BLaER1 (cell line): ENCODE measurements around the gene TSPYL4.
A peak's percentile ranks its signal among the peaks of the same experiment; 100 is the strongest.

Source experiments
- H3K27ac ChIP-seq: shearing (Covaris generic); formaldehyde crosslinking; 2 replicates; pipeline ENCODE4 v1.8.1; 2022
- H3K27me3 ChIP-seq: shearing (Covaris generic); formaldehyde crosslinking; 2 replicates; pipeline ENCODE4 v1.8.1; 2022
- H3K36me3 ChIP-seq: shearing (Covaris generic); formaldehyde crosslinking; 2 replicates; pipeline ENCODE4 v1.8.1; 2022
- H3K4me1 ChIP-seq: shearing (Covaris generic); formaldehyde crosslinking; 2 replicates; pipeline ENCODE4 v1.8.1; 2022
- H3K4me2 ChIP-seq: shearing (Covaris generic); formaldehyde crosslinking; 2 replicates; pipeline ENCODE4 v1.8.1; 2022
- H3K4me3 ChIP-seq: shearing (Covaris generic); formaldehyde crosslinking; 2 replicates; pipeline ENCODE4 v1.8.1; 2022
- H3K9ac ChIP-seq: shearing (Covaris generic); formaldehyde crosslinking; 2 replicates; pipeline ENCODE4 v1.8.1; 2022
- H3K9me3 ChIP-seq: shearing (Covaris generic); formaldehyde crosslinking; 2 replicates; pipeline ENCODE4 v1.8.1; 2022
- H4K20me1 ChIP-seq: shearing (Covaris generic); formaldehyde crosslinking; 2 replicates; pipeline ENCODE4 v1.8.1; 2022
- Cebpa-rat ChIP-seq: shearing (Covaris generic); IDR thresholded peaks from 2 replicates; pipeline ENCODE4 v1.8.1; 2022

Gene TSPYL4

GRCh38 chr6:116253505-116254296 lies at the start of gene TSPYL4:
Gene TSPYL4, minus strand, starts transcription at chr6:116254075. Its CDS starts 67 bp downstream, at chr6:116254008.
- Histone ChIP-seq H3K9ac (peak within 1 kb of the TSS; percentile 88), H3K27ac (peak within 1 kb of the TSS; percentile 91), H3K4me2 (peak within 1 kb of the TSS; percentile 97), H4K20me1 (peaks cover 18% of the 10 kb centered on the region), H3K27me3 (no peaks in the 10 kb centered on the region), H3K9me3 (no peaks in the 10 kb centered on the region), H3K4me1 (peaks cover 59% of the 10 kb centered on the region), H3K4me3 (peak within 1 kb of the TSS; percentile 89), H3K36me3 (peaks cover 12% of the 10 kb centered on the region)
- no peak for TF ChIP-seq Cebpa-rat

GRCh38 chr6:116301104-116301503 lies 47.2 kb upstream of the TSPYL4 start:
- Histone ChIP-seq H3K4me2 (no peak overlapping the region), H3K36me3 (no peaks in the 10 kb centered on the region; the same call in 1 of the 2 replicates), H3K27ac (no peak overlapping the region), H3K4me3 (no peak overlapping the region), H3K4me1 (peaks cover 4% of the 10 kb centered on the region; the same call in 1 of the 2 replicates), H3K9me3 (peaks cover 14% of the 10 kb centered on the region), H3K27me3 (no peaks in the 10 kb centered on the region), H4K20me1 (no peaks in the 10 kb centered on the region), H3K9ac (no peak overlapping the region)
- TF ChIP-seq Cebpa-rat = no peak

- Histone ChIP-seq H3K4me3 (no peak overlapping the region), H3K9ac (no peak overlapping the region), H4K20me1 (no peaks in the 10 kb centered on the region), H3K27ac (no peak overlapping the region), H3K36me3 (no peaks in the 10 kb centered on the region; the same call in 1 of the 2 replicates), H3K4me1 (peaks cover 4% of the 10 kb centered on the region; the same call in 1 of the 2 replicates), H3K4me2 (no peak overlapping the region), H3K9me3 (peaks cover 14% of the 10 kb centered on the region), H3K27me3 (no peaks in the 10 kb centered on the region)
- no peak for TF ChIP-seq Cebpa-rat
Measured at GRCh38 chr6:116300566-116300965, 46.7 kb upstream of the TSPYL4 start.

GRCh38 chr6:116298973-116299372 lies 45.1 kb upstream of the TSPYL4 start:
- Histone ChIP-seq H3K27ac (no peak overlapping the region), H3K27me3 (no peaks in the 10 kb centered on the region), H4K20me1 (no peaks in the 10 kb centered on the region), H3K4me1 (no peaks in the 10 kb centered on the region; the same call in 1 of the 2 replicates), H3K4me3 (no peak overlapping the region), H3K4me2 (no peak overlapping the region), H3K36me3 (no peaks in the 10 kb centered on the region; the same call in 1 of the 2 replicates), H3K9ac (no peak overlapping the region), H3K9me3 (peaks cover 14% of the 10 kb centered on the region)
- no peak for TF ChIP-seq Cebpa-rat

- Histone ChIP-seq H3K27me3 (no peaks in the 10 kb centered on the region), H3K36me3 (no peaks in the 10 kb centered on the region; the same call in 1 of the 2 replicates), H3K4me3 (no peak overlapping the region), H3K27ac (no peak overlapping the region), H3K4me1 (no peaks in the 10 kb centered on the region; the same call in 1 of the 2 replicates), H3K9me3 (peaks cover 14% of the 10 kb centered on the region), H4K20me1 (no peaks in the 10 kb centered on the region), H3K4me2 (no peak overlapping the region), H3K9ac (no peak overlapping the region)
- TF ChIP-seq Cebpa-rat = no peak
Measured at GRCh38 chr6:116298273-116298672, 44.4 kb upstream of the TSPYL4 start.

- Histone ChIP-seq H3K9ac (no peak overlapping the region), H3K27me3 (no peaks in the 10 kb centered on the region), H4K20me1 (no peaks in the 10 kb centered on the region), H3K4me2 (no peak overlapping the region), H3K4me3 (no peak overlapping the region), H3K27ac (no peak overlapping the region), H3K9me3 (no peaks in the 10 kb centered on the region), H3K4me1 (peaks cover 5% of the 10 kb centered on the region), H3K36me3 (no peaks in the 10 kb centered on the region)
- TF ChIP-seq Cebpa-rat = no peak; the same call in 1 of the 2 replicates
Measured at GRCh38 chr6:116292553-116292952, 38.7 kb upstream of the TSPYL4 start.

- H3K9me3 ChIP-seq = no peaks in the 10 kb centered on the region
- no peak for TF ChIP-seq Cebpa-rat
- no peak overlapping the region for H3K9ac ChIP-seq
- no peaks in the 10 kb centered on the region for H3K36me3 ChIP-seq
- H3K27me3 ChIP-seq = no peaks in the 10 kb centered on the region
- H3K27ac ChIP-seq = no peak overlapping the region
- H4K20me1 ChIP-seq = no peaks in the 10 kb centered on the region
- peaks cover 5% of the 10 kb centered on the region for H3K4me1 ChIP-seq
- H3K4me3 ChIP-seq = no peak overlapping the region
- H3K4me2 ChIP-seq = no peak overlapping the region
Measured at GRCh38 chr6:116291701-116292396, 38.0 kb upstream of the TSPYL4 start.

- Histone ChIP-seq H3K9me3 (no peaks in the 10 kb centered on the region), H3K4me2 (no peak overlapping the region), H3K9ac (no peak overlapping the region), H3K4me1 (peaks cover 5% of the 10 kb centered on the region), H3K4me3 (no peak overlapping the region), H4K20me1 (no peaks in the 10 kb centered on the region), H3K27ac (no peak overlapping the region), H3K27me3 (no peaks in the 10 kb centered on the region), H3K36me3 (no peaks in the 10 kb centered on the region)
- no peak for TF ChIP-seq Cebpa-rat
Measured at GRCh38 chr6:116290799-116291198, 36.9 kb upstream of the TSPYL4 start.

- no peak overlapping the region for H3K4me2 ChIP-seq
- H3K27me3 ChIP-seq = no peaks in the 10 kb centered on the region
- H3K9ac ChIP-seq = no peak overlapping the region
- H3K4me1 ChIP-seq = peaks cover 5% of the 10 kb centered on the region
- TF ChIP-seq Cebpa-rat = no peak
- H3K4me3 ChIP-seq = no peak overlapping the region
- H3K36me3 ChIP-seq = no peaks in the 10 kb centered on the region
- no peaks in the 10 kb centered on the region; the same call in 1 of the 2 replicates for H3K9me3 ChIP-seq
- no peak overlapping the region for H3K27ac ChIP-seq
- H4K20me1 ChIP-seq = no peaks in the 10 kb centered on the region
Measured at GRCh38 chr6:116289876-116290275, 36.0 kb upstream of the TSPYL4 start.
